Choroid plexus epithelial cell (primary cell): Measurements from ENCODE around the gene FNDC10.

Source experiments
- DNase-seq: peaks from one replicate; pipeline ENCODE4 v3.0.0-alpha.2; 2010; ENCODE audit warnings: low read depth
- H3K4me3 ChIP-seq: 2 replicates; pipeline ENCODE4 v1.5.1; 2011; ENCODE audit warnings: low read depth, mild to moderate bottlenecking, control low read depth, low read length, moderate library complexity
- CTCF ChIP-seq: conservative IDR thresholded peaks from 2 replicates; pipeline ENCODE4 v1.5.1; 2011; ENCODE audit warnings: low read depth, mild to moderate bottlenecking, control low read depth, inconsistent platforms, low read length, moderate library complexity

The FNDC10 gene

GRCh38 chr1:1631782-1632420 is 32.0 kb upstream of the FNDC10 start, which contains the start of gene MMP23B:
Gene MMP23B, plus strand, starts transcription at chr1:1632173. Its CDS starts 46 bp downstream, at chr1:1632219.
- TF ChIP-seq CTCF: no peak
- no peak for DNase-seq
- H3K4me3 ChIP-seq: no peak within 1 kb of the TSS

DNA sequence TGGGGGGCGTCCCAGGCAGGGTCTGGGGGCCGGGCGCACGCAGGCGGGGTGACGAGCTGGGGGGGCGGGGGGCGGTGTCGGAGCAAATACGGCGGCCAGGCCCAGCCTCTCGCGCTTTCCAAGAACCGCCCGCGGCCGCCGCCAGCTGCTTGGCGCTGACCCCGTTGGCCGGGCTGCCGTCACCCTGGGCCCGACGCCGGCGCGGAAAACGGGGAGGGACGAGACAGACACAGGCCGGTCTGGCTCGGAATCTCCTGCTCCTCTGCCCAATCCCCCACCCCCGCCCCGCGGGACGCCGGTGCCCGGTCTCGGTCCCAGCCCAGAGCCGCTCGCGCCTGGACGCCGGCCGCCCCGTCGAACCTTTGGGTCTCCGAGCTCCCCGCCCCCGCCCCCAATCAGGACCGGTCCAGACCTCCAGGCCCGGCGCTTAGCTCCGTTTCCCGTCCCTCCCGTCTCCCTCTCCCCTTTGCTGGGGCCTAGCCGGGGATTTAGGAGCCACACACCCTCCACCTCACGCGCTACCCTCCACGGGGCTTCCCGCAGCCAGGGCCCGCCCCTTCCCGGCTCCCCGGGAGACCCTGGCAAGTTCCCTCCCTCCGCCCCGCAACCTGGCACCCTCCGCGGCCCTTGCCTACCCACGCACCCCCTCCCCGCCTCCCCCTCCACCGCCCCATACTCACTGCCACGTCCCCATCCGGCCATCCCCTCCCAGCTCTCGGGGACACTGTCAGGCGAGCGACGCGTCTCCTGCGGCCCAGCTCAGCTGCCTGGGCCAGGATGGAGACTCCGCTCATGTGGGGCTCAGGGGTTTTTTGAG is 31.2 kb upstream of the FNDC10 start:
- H3K4me3 ChIP-seq: no peak overlapping the region
- peak; percentile 35 for DNase-seq
- no peak for TF ChIP-seq CTCF

DNA sequence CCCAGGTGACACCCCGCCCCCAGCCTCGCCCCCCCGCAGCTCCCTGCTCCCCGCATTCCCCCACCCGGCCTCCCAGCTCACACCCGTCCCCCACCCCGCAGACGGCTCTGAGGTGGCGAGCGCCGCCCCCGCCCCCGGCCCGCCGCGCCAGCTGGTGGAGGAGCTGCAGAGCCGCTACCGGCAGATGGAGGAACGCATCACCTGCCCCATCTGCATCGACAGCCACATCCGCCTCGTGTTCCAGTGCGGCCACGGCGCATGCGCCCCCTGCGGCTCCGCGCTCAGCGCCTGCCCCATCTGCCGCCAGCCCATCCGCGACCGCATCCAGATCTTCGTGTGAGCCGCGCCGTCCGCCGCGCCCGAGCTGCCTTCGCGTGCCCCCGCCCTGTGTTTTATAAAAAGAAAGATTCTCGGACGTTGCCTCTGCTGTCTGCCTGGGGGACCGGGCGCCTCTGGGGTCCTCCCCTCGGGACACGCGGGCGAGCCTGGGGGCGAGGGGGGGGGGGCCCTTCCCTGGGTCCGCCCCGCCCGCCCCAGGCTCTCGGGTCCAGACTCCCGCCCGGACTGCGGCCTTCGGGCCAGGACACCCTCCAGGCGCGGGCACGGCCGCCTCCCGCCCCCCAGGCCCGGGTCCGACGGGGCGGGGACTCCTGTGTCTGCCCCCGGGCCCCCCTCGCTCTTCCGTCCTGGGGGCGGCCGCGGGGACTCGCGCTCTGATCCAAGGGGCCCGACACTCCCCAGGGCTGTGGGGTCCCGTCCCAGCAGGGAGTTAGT is 30.4 kb upstream of the FNDC10 start:
- peak; percentile 83 for DNase-seq
- no peak for TF ChIP-seq CTCF
- H3K4me3 ChIP-seq: no peak overlapping the region

DNA sequence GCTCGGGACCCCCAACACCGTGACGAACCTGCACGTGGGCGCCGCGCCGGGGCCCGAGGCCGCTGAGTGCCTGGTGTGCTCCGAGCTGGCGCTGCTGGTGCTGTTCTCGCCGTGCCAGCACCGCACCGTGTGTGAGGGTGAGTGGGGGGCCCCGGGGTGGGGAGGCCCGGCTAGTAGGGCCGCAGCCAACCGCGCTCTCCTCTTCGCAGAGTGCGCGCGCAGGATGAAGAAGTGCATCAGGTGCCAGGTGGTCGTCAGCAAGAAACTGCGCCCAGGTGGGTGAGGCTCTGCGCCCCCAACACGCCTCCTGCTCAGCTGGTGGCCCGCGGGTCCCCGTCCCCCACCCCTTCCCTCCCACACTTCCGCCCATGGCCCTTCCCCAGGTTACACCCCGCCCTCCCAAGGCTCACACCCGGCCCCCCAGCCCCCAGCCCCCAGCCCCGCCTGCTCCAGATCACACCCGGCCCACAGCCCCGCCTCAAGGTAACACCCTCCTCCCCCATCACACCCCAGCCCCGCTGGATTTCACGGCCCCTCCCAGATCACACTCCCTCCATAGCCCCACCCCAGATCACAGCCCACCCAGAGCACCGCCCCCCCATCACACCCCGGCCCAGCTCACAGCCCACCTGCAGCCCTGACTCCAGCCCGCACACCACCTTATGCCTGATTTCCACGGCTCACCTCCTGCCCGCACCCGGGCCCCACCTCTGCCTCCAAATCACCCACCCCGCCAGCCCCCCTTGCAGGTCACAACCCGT is 29.7 kb upstream of the FNDC10 start:
- DNase-seq: no peak
- TF ChIP-seq CTCF: no peak
- no peak overlapping the region for H3K4me3 ChIP-seq

GRCh38 chr1:1628754-1629429 is 29.0 kb upstream of the FNDC10 start:
- no peak for TF ChIP-seq CTCF
- DNase-seq: no peak
- H3K4me3 ChIP-seq: no peak overlapping the region
